CD4-positive, CD25-positive, alpha-beta regulatory T cell (primary cell): ENCODE measurements around the gene ADGB. TPM values are rescaled to one million over a fixed set of nuclear protein-coding genes. Genes with fewer than 3 reads are reported as not detected.
"Not testable (repeated sequence)": the region's sequence is repeated elsewhere in the genome, so short reads cannot be mapped to it uniquely, and the experiment has no call there.

Experiments used
- ATAC-seq, 2 donors: fragments of 150-1000 bp; cut with Tn5 transposase; one replicate each; pipeline ENCODE4 v1.10.0; 2021; ENCODE audit warnings: low read depth in 2 of 2, moderate number of reproducible peaks in 2 of 2, moderate library complexity in 1 of 2
- DNase-seq, 3 donors: peaks; one replicate each; pipeline versions ENCODE4 v3.0.0 to v3.0.0-alpha.2; 2012 to 2022; ENCODE audit warnings: mixed read lengths in 1 of 3
- H3K27ac ChIP-seq: one replicate; pipeline ENCODE4 v1.7.0; 2013; ENCODE audit warnings: mild to moderate bottlenecking, low read length; ENCODE audit not compliant: insufficient read depth, poor library complexity, severe bottlenecking
- H3K27me3 ChIP-seq: one replicate; pipeline ENCODE4 v1.7.0; 2013; ENCODE audit warnings: low read length; ENCODE audit not compliant: control insufficient read depth, insufficient read depth
- H3K36me3 ChIP-seq: one replicate; pipeline ENCODE4 v1.7.0; 2013; ENCODE audit warnings: mild to moderate bottlenecking, low read length, moderate library complexity; ENCODE audit not compliant: control insufficient read depth, insufficient read depth
- H3K4me1 ChIP-seq: 2 replicates; pipeline ENCODE4 v1.7.0; 2013; ENCODE audit warnings: mild to moderate bottlenecking, low read length; ENCODE audit not compliant: insufficient read depth, control insufficient read depth, poor library complexity, severe bottlenecking
- H3K4me3 ChIP-seq: one replicate; pipeline ENCODE4 v1.7.0; 2013; ENCODE audit warnings: low read depth, mild to moderate bottlenecking, low read length, moderate library complexity
- H3K9me3 ChIP-seq, 2 experiments: 1 replicate in 1 of 2; 2 replicates in 1 of 2; pipeline ENCODE4 v1.7.0; 2013; ENCODE audit warnings: low read length in 2 of 2, mild to moderate bottlenecking in 1 of 2, moderate library complexity in 1 of 2; ENCODE audit not compliant: control insufficient read depth in 2 of 2
- H3K27ac Mint-ChIP-seq, 3 donors: one replicate each; pipeline ENCODE4 v1.8.0; 2020 to 2022; ENCODE audit warnings: mild to moderate bottlenecking in 3 of 3, mixed read lengths in 3 of 3, moderate library complexity in 2 of 3
- H3K27me3 Mint-ChIP-seq: one replicate; pipeline ENCODE4 v1.8.0; 2022; ENCODE audit warnings: mild to moderate bottlenecking, mixed read lengths
- H3K36me3 Mint-ChIP-seq: one replicate; pipeline ENCODE4 v1.8.0; 2020; ENCODE audit warnings: mixed read lengths
- H3K4me1 Mint-ChIP-seq, 4 donors: one replicate each; pipeline ENCODE4 v1.8.0; 2020 to 2022; ENCODE audit warnings: mixed read lengths in 4 of 4, mild to moderate bottlenecking in 1 of 4
- H3K4me3 Mint-ChIP-seq, 4 donors: one replicate each; pipeline ENCODE4 v1.8.0; 2020 to 2022; ENCODE audit warnings: mild to moderate bottlenecking in 4 of 4, mixed read lengths in 4 of 4, moderate library complexity in 3 of 4
- H3K9me3 Mint-ChIP-seq, 7 donors: one replicate each; pipeline ENCODE4 v1.8.0; 2020 to 2022; ENCODE audit warnings: mixed read lengths in 7 of 7, mild to moderate bottlenecking in 3 of 7, moderate library complexity in 2 of 7
- polyA plus RNA-seq, 4 donors: library from polyadenylated mRNA; unstranded; fragments of 300-500 nt; fragmentation: Illumina TruSeq; gene quantifications; one replicate each; pipeline ENCODE4 v1.2.3, GENCODE V29; 2021
- total RNA-seq: library from RNA; stranded (reverse); gene quantifications from one replicate; pipeline ENCODE4 v1.2.3, GENCODE V29; 2022

ADGB gene
- total and polyA plus RNA-seq, 5 donors from 2014 or later, result not detected

- H3K4me1 Mint-ChIP-seq, result peaks cover 0 to 2% (median 0%) of the 10 kb centered on the region in 4 donors
- H3K27ac Mint-ChIP-seq, result no peak overlapping the region
- no peaks in the 10 kb centered on the region for H3K27me3 ChIP-seq
- peaks cover 0 to 5% (median 0%) of the 10 kb centered on the region in 7 donors for H3K9me3 Mint-ChIP-seq
- H3K27me3 Mint-ChIP-seq, result peaks cover 4% of the 10 kb centered on the region
- H3K4me1 ChIP-seq, result no peaks in the 10 kb centered on the region
- no peaks in the 10 kb centered on the region for H3K36me3 Mint-ChIP-seq
- no peaks in the 10 kb centered on the region for H3K36me3 ChIP-seq
- H3K4me3 ChIP-seq, result no peak overlapping the region
- ATAC-seq (no peak), DNase-seq (no peak)
- no peak overlapping the region for H3K4me3 Mint-ChIP-seq
- no peaks in the 10 kb centered on the region for H3K9me3 ChIP-seq
- no peak overlapping the region for H3K27ac ChIP-seq
Measured at GRCh38 chr6:146791930-146792329, 193.2 kb downstream of the ADGB start.

- not testable (repeated sequence) for H3K36me3 ChIP-seq, ATAC-seq, H3K4me1 ChIP-seq, H3K36me3 Mint-ChIP-seq, H3K27ac ChIP-seq, H3K27me3 Mint-ChIP-seq, H3K4me1 Mint-ChIP-seq, H3K27ac Mint-ChIP-seq, H3K4me3 Mint-ChIP-seq, H3K4me3 ChIP-seq, DNase-seq, H3K9me3 ChIP-seq, H3K27me3 ChIP-seq, H3K9me3 Mint-ChIP-seq
Measured at GRCh38 chr6:146793218-146793617, 194.4 kb downstream of the ADGB start.

GRCh38 chr6:146795479-146796133, 196.8 kb downstream of the ADGB start:
- Mint-ChIP-seq H3K27ac (no peak overlapping the region), H3K36me3 (no peaks in the 10 kb centered on the region), H3K4me1 (no peaks in the 10 kb centered on the region), H3K4me3 (no peak overlapping the region), H3K9me3 (peaks cover 0 to 7% (median 0%) of the 10 kb centered on the region in 7 donors), H3K27me3 (peaks cover 4% of the 10 kb centered on the region)
- H3K27me3 ChIP-seq, result no peaks in the 10 kb centered on the region
- ATAC-seq (no peak), DNase-seq (no peak)
- H3K27ac ChIP-seq, result no peak overlapping the region
- no peaks in the 10 kb centered on the region for H3K36me3 ChIP-seq
- no peaks in the 10 kb centered on the region for H3K4me1 ChIP-seq
- H3K4me3 ChIP-seq, result no peak overlapping the region
- no peaks in the 10 kb centered on the region for H3K9me3 ChIP-seq

GRCh38 chr6:146803167-146803566, 204.4 kb downstream of the ADGB start:
- not testable (repeated sequence) for H3K27ac Mint-ChIP-seq, DNase-seq, H3K27me3 Mint-ChIP-seq, H3K4me3 ChIP-seq, ATAC-seq, H3K36me3 Mint-ChIP-seq, H3K4me3 Mint-ChIP-seq, H3K36me3 ChIP-seq, H3K4me1 ChIP-seq, H3K27me3 ChIP-seq, H3K9me3 ChIP-seq, H3K9me3 Mint-ChIP-seq, H3K4me1 Mint-ChIP-seq, H3K27ac ChIP-seq

- no peak overlapping the region for H3K4me3 Mint-ChIP-seq
- no peaks in the 10 kb centered on the region for H3K36me3 Mint-ChIP-seq
- peaks cover 0 to 3% (median 0%) of the 10 kb centered on the region in 7 donors for H3K9me3 Mint-ChIP-seq
- no peak overlapping the region for H3K27ac ChIP-seq
- ATAC-seq, result no peak
- H3K36me3 ChIP-seq, result no peaks in the 10 kb centered on the region
- peaks cover 5% of the 10 kb centered on the region for H3K27me3 Mint-ChIP-seq
- DNase-seq, result no peak
- no peaks in the 10 kb centered on the region for H3K27me3 ChIP-seq
- H3K4me1 ChIP-seq, result no peaks in the 10 kb centered on the region
- H3K4me1 Mint-ChIP-seq, result no peaks in the 10 kb centered on the region
- H3K27ac Mint-ChIP-seq, result no peak overlapping the region
- no peaks in the 10 kb centered on the region for H3K9me3 ChIP-seq
- no peak overlapping the region for H3K4me3 ChIP-seq
Measured at GRCh38 chr6:146803601-146804000, 204.8 kb downstream of the ADGB start.

GRCh38 chr6:146805546-146806325, 207.0 kb downstream of the ADGB start:
- H3K27me3 Mint-ChIP-seq, result peaks cover 5% of the 10 kb centered on the region
- H3K4me1 Mint-ChIP-seq, result no peaks in the 10 kb centered on the region
- DNase-seq, result no peak
- no peaks in the 10 kb centered on the region for H3K4me1 ChIP-seq
- no peak overlapping the region for H3K27ac Mint-ChIP-seq
- H3K9me3 ChIP-seq, result no peaks in the 10 kb centered on the region
- no peak overlapping the region for H3K4me3 Mint-ChIP-seq
- no peaks in the 10 kb centered on the region for H3K36me3 Mint-ChIP-seq
- peaks cover 0 to 3% (median 0%) of the 10 kb centered on the region in 7 donors for H3K9me3 Mint-ChIP-seq
- ATAC-seq, result no peak
- H3K4me3 ChIP-seq, result no peak overlapping the region
- H3K27me3 ChIP-seq, result no peaks in the 10 kb centered on the region
- H3K27ac ChIP-seq, result no peak overlapping the region
- H3K36me3 ChIP-seq, result no peaks in the 10 kb centered on the region

- H3K36me3 ChIP-seq, H3K27ac ChIP-seq, H3K9me3 Mint-ChIP-seq, H3K27me3 Mint-ChIP-seq, H3K27me3 ChIP-seq, H3K27ac Mint-ChIP-seq, H3K4me3 ChIP-seq, ATAC-seq, DNase-seq, H3K36me3 Mint-ChIP-seq, H3K9me3 ChIP-seq, H3K4me1 ChIP-seq, H3K4me3 Mint-ChIP-seq, H3K4me1 Mint-ChIP-seq: not testable (repeated sequence)
Measured at GRCh38 chr6:146809014-146809413, 210.2 kb downstream of the ADGB start.

GRCh38 chr6:146812811-146813321, 214.1 kb downstream of the ADGB start:
- not testable (repeated sequence) for H3K4me1 Mint-ChIP-seq, H3K36me3 ChIP-seq, H3K36me3 Mint-ChIP-seq, ATAC-seq, H3K27ac Mint-ChIP-seq, H3K27me3 Mint-ChIP-seq, H3K4me3 ChIP-seq, H3K4me1 ChIP-seq, H3K27ac ChIP-seq, H3K4me3 Mint-ChIP-seq, H3K9me3 ChIP-seq, H3K9me3 Mint-ChIP-seq, DNase-seq, H3K27me3 ChIP-seq
